Measurements from ENCODE around the gene RIC3. TPM values are rescaled to one million over a fixed set of nuclear protein-coding genes. Genes with fewer than 3 reads are reported as not detected.

Gene RIC3
- total RNA-seq, 1 experiment from 2014 or later, result not detected

DNA sequence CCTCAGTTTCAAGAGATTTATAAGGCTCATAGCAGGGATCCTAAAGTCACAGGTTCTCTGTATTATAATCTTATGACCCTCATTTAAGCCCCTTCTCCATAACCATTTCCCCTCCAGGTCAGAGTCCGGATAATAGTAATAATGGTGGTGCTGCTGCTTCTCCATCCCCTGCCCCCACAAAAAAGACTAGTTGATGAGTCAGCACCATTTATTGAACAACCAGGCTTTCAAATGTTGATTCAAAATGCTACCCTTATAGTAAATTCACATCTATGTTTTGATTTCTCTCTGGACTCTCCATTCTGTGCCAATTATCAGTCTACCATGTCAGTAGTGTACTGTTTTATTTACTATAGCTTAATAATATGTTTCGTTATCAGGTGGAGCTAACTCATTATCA is 17.6 kb upstream of the RIC3 start (continued):
- TF ChIP-seq POLR2A (IDR thresholded peaks at IDR 0.05; ENCODE audit: borderline replicate concordance, extremely low read depth, insufficient read depth, insufficient read length) (no peak), POLR2AphosphoS5 (IDR thresholded peaks at IDR 0.05; ENCODE audit: low read depth, low read length) (no peak), SP1 (IDR thresholded peaks at IDR 0.05; ENCODE audit: low read depth) (no peak)
- TF ChIP-seq, protein P1, sequence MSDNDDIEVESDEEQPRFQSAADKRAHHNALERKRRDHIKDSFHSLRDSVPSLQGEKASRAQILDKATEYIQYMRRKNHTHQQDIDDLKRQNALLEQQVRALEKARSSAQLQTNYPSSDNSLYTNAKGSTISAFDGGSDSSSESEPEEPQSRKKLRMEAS (IDR thresholded peaks at IDR 0.05), result no peak

DNA sequence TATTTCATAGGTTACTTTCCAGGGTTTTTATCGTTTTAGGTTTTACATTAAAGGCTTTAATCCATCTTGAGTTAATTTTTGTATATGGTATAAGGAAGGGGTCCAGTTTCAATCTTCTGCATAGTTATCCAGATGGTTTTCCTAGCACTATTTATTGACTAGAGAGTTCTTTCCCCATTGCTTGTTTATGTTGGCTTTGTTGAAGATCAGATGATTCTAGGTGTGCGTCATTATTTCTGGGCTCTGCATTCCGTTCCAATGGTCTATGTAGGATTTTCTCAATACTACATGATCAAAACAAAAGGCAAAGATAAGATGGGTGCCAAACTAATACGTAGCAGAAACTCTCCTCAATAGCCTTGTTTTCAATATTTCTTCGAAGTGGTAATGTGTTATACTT is 14.3 kb upstream of the RIC3 start:
- ATAC-seq, result no peak
- ChIA-PET RAD21 (ENCODE audit: low non-redundant PET in 1 of 2, low total read pairs in 2 of 2, uncharacterized antibody in 2 of 2, unreplicated experiment in 2 of 2) (no interaction called here), POLR2A (no interaction called here), CTCF (no interaction called here)
- Histone ChIP-seq H3K36me3 (ENCODE audit: control insufficient read depth in 1 of 2, insufficient read depth in 2 of 2, low read length in 2 of 2) (no peaks in the 10 kb centered on the region), H3K27me3 (ENCODE audit: insufficient read depth, low read length) (no peaks in the 10 kb centered on the region), H4K20me1 (ENCODE audit: insufficient read depth) (no peaks in the 10 kb centered on the region), H3K4me2 (ENCODE audit: low read length) (no peak overlapping the region), H3K4me1 (ENCODE audit: control insufficient read depth in 1 of 2, insufficient read depth in 2 of 2, low read length in 2 of 2) (no peaks in the 10 kb centered on the region), H3K9ac (ENCODE audit: low read length) (no peak overlapping the region), H3K27ac (ENCODE audit: low read depth, low read length) (no peak overlapping the region), H2AFZ (ENCODE audit: low read depth, low read length, poor library complexity, severe bottlenecking) (no peak overlapping the region), H3K9me3 (ENCODE audit: control insufficient read depth in 1 of 2, insufficient read depth in 1 of 2, low read depth in 1 of 2, low read length in 2 of 2) (no peaks in the 10 kb centered on the region), H3K9me2 (ENCODE audit: insufficient read depth) (no peaks in the 10 kb centered on the region), H3K4me3 (replicated peaks in 1 of 2; ENCODE audit: low read depth in 1 of 2, low read length in 2 of 2) (no peak overlapping the region), H3K79me2 (ENCODE audit: insufficient read depth, low read length) (no peaks in the 10 kb centered on the region)
- TF ChIP-seq ZFX (IDR thresholded peaks at IDR 0.05), result no peak
- TF ChIP-seq CBX3 (IDR thresholded peaks at IDR 0.05; ENCODE audit: low read depth), result no peak
- no peak for TF ChIP-seq YY1 (IDR thresholded peaks at IDR 0.05; ENCODE audit: extremely low read depth, insufficient replicate concordance, low read depth, low read length)
- TF ChIP-seq, protein P2, sequence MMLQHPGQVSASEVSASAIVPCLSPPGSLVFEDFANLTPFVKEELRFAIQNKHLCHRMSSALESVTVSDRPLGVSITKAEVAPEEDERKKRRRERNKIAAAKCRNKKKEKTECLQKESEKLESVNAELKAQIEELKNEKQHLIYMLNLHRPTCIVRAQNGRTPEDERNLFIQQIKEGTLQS (IDR thresholded peaks at IDR 0.05), result no peak
- TF ChIP-seq RAD21 (IDR thresholded peaks at IDR 0.05; ENCODE audit: low read depth), result no peak
- no peak for TF ChIP-seq SP1 (IDR thresholded peaks at IDR 0.05; ENCODE audit: low read depth)
- TF ChIP-seq, protein P3, sequence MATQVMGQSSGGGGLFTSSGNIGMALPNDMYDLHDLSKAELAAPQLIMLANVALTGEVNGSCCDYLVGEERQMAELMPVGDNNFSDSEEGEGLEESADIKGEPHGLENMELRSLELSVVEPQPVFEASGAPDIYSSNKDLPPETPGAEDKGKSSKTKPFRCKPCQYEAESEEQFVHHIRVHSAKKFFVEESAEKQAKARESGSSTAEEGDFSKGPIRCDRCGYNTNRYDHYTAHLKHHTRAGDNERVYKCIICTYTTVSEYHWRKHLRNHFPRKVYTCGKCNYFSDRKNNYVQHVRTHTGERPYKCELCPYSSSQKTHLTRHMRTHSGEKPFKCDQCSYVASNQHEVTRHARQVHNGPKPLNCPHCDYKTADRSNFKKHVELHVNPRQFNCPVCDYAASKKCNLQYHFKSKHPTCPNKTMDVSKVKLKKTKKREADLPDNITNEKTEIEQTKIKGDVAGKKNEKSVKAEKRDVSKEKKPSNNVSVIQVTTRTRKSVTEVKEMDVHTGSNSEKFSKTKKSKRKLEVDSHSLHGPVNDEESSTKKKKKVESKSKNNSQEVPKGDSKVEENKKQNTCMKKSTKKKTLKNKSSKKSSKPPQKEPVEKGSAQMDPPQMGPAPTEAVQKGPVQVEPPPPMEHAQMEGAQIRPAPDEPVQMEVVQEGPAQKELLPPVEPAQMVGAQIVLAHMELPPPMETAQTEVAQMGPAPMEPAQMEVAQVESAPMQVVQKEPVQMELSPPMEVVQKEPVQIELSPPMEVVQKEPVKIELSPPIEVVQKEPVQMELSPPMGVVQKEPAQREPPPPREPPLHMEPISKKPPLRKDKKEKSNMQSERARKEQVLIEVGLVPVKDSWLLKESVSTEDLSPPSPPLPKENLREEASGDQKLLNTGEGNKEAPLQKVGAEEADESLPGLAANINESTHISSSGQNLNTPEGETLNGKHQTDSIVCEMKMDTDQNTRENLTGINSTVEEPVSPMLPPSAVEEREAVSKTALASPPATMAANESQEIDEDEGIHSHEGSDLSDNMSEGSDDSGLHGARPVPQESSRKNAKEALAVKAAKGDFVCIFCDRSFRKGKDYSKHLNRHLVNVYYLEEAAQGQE (IDR thresholded peaks at IDR 0.05; ENCODE audit: low read depth), result no peak
- TF ChIP-seq, protein P4, sequence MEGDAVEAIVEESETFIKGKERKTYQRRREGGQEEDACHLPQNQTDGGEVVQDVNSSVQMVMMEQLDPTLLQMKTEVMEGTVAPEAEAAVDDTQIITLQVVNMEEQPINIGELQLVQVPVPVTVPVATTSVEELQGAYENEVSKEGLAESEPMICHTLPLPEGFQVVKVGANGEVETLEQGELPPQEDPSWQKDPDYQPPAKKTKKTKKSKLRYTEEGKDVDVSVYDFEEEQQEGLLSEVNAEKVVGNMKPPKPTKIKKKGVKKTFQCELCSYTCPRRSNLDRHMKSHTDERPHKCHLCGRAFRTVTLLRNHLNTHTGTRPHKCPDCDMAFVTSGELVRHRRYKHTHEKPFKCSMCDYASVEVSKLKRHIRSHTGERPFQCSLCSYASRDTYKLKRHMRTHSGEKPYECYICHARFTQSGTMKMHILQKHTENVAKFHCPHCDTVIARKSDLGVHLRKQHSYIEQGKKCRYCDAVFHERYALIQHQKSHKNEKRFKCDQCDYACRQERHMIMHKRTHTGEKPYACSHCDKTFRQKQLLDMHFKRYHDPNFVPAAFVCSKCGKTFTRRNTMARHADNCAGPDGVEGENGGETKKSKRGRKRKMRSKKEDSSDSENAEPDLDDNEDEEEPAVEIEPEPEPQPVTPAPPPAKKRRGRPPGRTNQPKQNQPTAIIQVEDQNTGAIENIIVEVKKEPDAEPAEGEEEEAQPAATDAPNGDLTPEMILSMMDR (IDR thresholded peaks at IDR 0.05 in 2 of 3, conservative IDR thresholded peaks at IDR 0.05 in 1 of 3; ENCODE audit: borderline replicate concordance in 1 of 3, insufficient read depth in 1 of 3, low read depth in 2 of 3, low read length in 2 of 3), result no peak
- no peak for TF ChIP-seq EGR1 (IDR thresholded peaks at IDR 0.05; ENCODE audit: low read depth)
- no peak for TF ChIP-seq SRF (IDR thresholded peaks at IDR 0.05; ENCODE audit: low read depth)
- no peak for TF ChIP-seq ELF1 (IDR thresholded peaks at IDR 0.05; ENCODE audit: borderline replicate concordance, low read depth)
- TF ChIP-seq TCF7L2 (IDR thresholded peaks at IDR 0.05; ENCODE audit: borderline replicate concordance, extremely low read depth, insufficient read depth, insufficient read length), result no peak
- no peak for TF ChIP-seq EZH2 (IDR thresholded peaks at IDR 0.05)
- TF ChIP-seq EZH2phosphoT487 (IDR thresholded peaks at IDR 0.05; ENCODE audit: borderline replicate concordance), result no peak
- TF ChIP-seq JUND (IDR thresholded peaks at IDR 0.05), result no peak
- TF ChIP-seq, protein P5, sequence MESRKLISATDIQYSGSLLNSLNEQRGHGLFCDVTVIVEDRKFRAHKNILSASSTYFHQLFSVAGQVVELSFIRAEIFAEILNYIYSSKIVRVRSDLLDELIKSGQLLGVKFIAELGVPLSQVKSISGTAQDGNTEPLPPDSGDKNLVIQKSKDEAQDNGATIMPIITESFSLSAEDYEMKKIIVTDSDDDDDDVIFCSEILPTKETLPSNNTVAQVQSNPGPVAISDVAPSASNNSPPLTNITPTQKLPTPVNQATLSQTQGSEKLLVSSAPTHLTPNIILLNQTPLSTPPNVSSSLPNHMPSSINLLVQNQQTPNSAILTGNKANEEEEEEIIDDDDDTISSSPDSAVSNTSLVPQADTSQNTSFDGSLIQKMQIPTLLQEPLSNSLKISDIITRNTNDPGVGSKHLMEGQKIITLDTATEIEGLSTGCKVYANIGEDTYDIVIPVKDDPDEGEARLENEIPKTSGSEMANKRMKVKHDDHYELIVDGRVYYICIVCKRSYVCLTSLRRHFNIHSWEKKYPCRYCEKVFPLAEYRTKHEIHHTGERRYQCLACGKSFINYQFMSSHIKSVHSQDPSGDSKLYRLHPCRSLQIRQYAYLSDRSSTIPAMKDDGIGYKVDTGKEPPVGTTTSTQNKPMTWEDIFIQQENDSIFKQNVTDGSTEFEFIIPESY (IDR thresholded peaks at IDR 0.05; ENCODE audit: extremely low read depth, insufficient replicate concordance, low read length), result no peak
- no peak for TF ChIP-seq FOSL1 (IDR thresholded peaks at IDR 0.05; ENCODE audit: low read depth)
- TF ChIP-seq SIN3A (IDR thresholded peaks at IDR 0.05; ENCODE audit: low read depth), result no peak
- intact Hi-C loops (cut with micrococcal nuclease), result no loop called here
- BruUV-seq (replicated peaks), result no TSS peak
- no peak for DNase-seq (ENCODE audit: low read depth, low spot score)
